Ectodermal cell (in vitro differentiated cells): ENCODE results near the gene JADE1.

Experiments used
- H3K27ac ChIP-seq: 2 replicates; pipeline ENCODE4 v1.7.0; 2013; ENCODE audit warnings: mild to moderate bottlenecking, low read depth, low read length; ENCODE audit not compliant: insufficient read depth, poor library complexity, severe bottlenecking
- H3K27me3 ChIP-seq: 2 replicates; pipeline ENCODE4 v1.7.0; 2013; ENCODE audit warnings: mild to moderate bottlenecking, low read length; ENCODE audit not compliant: insufficient read depth, control insufficient read depth, poor library complexity, severe bottlenecking
- H3K36me3 ChIP-seq: one replicate; pipeline ENCODE4 v1.7.0; 2013; ENCODE audit warnings: low read length; ENCODE audit not compliant: control insufficient read depth, insufficient read depth
- H3K4me1 ChIP-seq: one replicate; pipeline ENCODE4 v1.7.0; 2013; ENCODE audit warnings: low read length; ENCODE audit not compliant: control insufficient read depth, insufficient read depth
- H3K4me3 ChIP-seq: 2 replicates; pipeline ENCODE4 v1.7.0; 2013; ENCODE audit warnings: low read depth, low read length, control low read depth; ENCODE audit not compliant: insufficient read depth
- H3K9me3 ChIP-seq: 2 replicates; pipeline ENCODE4 v1.7.0; 2013; ENCODE audit warnings: mild to moderate bottlenecking, low read length, moderate library complexity; ENCODE audit not compliant: control insufficient read depth
- WGBS, 2 experiments: methylation state at CpG; one replicate each; pipeline ENCODE4 v1.1.7; 2013; ENCODE audit warnings: missing lambda C conversion rate in 2 of 2; 5-methylcytosine and 5-hydroxymethylcytosine counted together

Gene JADE1

GRCh38 chr4:128810871-128811570 lies 1.5 kb downstream of the JADE1 start:
- H3K9me3 ChIP-seq: no peaks in the 10 kb centered on the region
- 0 to 1% methylated on average over 50 of the region's 50 CpGs for WGBS, 2 experiments
- H3K4me3 ChIP-seq: peak overlapping the region; percentile 72
- no peaks in the 10 kb centered on the region for H3K27me3 ChIP-seq
- H3K36me3 ChIP-seq: no peaks in the 10 kb centered on the region
- H3K4me1 ChIP-seq: no peaks in the 10 kb centered on the region
- peak overlapping the region; percentile 98 for H3K27ac ChIP-seq

- Histone ChIP-seq H3K9me3 (no peaks in the 10 kb centered on the region), H3K4me1 (no peaks in the 10 kb centered on the region), H3K27ac (peak overlapping the region; percentile 98), H3K27me3 (no peaks in the 10 kb centered on the region), H3K36me3 (no peaks in the 10 kb centered on the region), H3K4me3 (peak overlapping the region; percentile 72)
- 0% methylated on average over 122 to 123 of the region's 123 CpGs for WGBS, 2 experiments
Measured at GRCh38 chr4:128811571-128812441, 2.3 kb downstream of the JADE1 start.

GRCh38 chr4:128812442-128813235 lies 3.1 kb downstream of the JADE1 start:
- Histone ChIP-seq H3K4me1 (no peaks in the 10 kb centered on the region), H3K36me3 (no peaks in the 10 kb centered on the region), H3K9me3 (no peaks in the 10 kb centered on the region), H3K4me3 (peak overlapping the region; percentile 72), H3K27me3 (no peaks in the 10 kb centered on the region), H3K27ac (peak overlapping the region; percentile 98)
- WGBS, 2 experiments: 0 to 1% methylated on average over 32 to 33 of the region's 33 CpGs

GRCh38 chr4:128813965-128814364 lies 4.5 kb downstream of the JADE1 start:
- Histone ChIP-seq H3K27ac (no peak overlapping the region), H3K36me3 (no peaks in the 10 kb centered on the region), H3K4me3 (no peak overlapping the region), H3K9me3 (no peaks in the 10 kb centered on the region), H3K27me3 (no peaks in the 10 kb centered on the region), H3K4me1 (peaks cover 4% of the 10 kb centered on the region)
- 94 to 96% methylated on average over 5 of the region's 5 CpGs for WGBS, 2 experiments

- Histone ChIP-seq H3K27ac (no peak overlapping the region), H3K4me3 (no peak overlapping the region), H3K4me1 (peaks cover 15% of the 10 kb centered on the region), H3K9me3 (no peaks in the 10 kb centered on the region), H3K36me3 (no peaks in the 10 kb centered on the region), H3K27me3 (no peaks in the 10 kb centered on the region)
- 97% methylated on average over 4 of the region's 4 CpGs for WGBS, 2 experiments
Measured at GRCh38 chr4:128818442-128818841, 8.9 kb downstream of the JADE1 start.

- H3K4me1 ChIP-seq: peaks cover 15% of the 10 kb centered on the region
Measured at GRCh38 chr4:128819082-128819742, 9.7 kb downstream of the JADE1 start.

GRCh38 chr4:128820671-128821070 lies 11.2 kb downstream of the JADE1 start:
- Histone ChIP-seq H3K9me3 (no peaks in the 10 kb centered on the region), H3K27me3 (no peaks in the 10 kb centered on the region), H3K27ac (no peak overlapping the region), H3K36me3 (no peaks in the 10 kb centered on the region), H3K4me3 (no peak overlapping the region), H3K4me1 (peaks cover 15% of the 10 kb centered on the region)
- 94% methylated on average over 3 of the region's 3 CpGs for WGBS, 2 experiments

More at GRCh38 chr4:128819082-128819742, 9.7 kb downstream of the JADE1 start:
- WGBS, 2 experiments: 94 to 95% methylated on average over 6 of the region's 6 CpGs
- Histone ChIP-seq H3K9me3 (no peaks in the 10 kb centered on the region), H3K36me3 (no peaks in the 10 kb centered on the region), H3K4me3 (no peak overlapping the region), H3K27ac (no peak overlapping the region), H3K27me3 (no peaks in the 10 kb centered on the region)

- H3K4me1 ChIP-seq: peaks cover 19% of the 10 kb centered on the region
- H3K36me3 ChIP-seq: no peaks in the 10 kb centered on the region
- H3K27me3 ChIP-seq: no peaks in the 10 kb centered on the region
- 95 to 97% methylated on average over 2 of the region's 2 CpGs for WGBS, 2 experiments
- H3K27ac ChIP-seq: no peak overlapping the region
- H3K4me3 ChIP-seq: no peak overlapping the region
- H3K9me3 ChIP-seq: no peaks in the 10 kb centered on the region
Measured at GRCh38 chr4:128821151-128821550, 11.7 kb downstream of the JADE1 start.

GRCh38 chr4:128823025-128823661 lies 13.6 kb downstream of the JADE1 start:
- H3K4me3 ChIP-seq: no peak overlapping the region
- WGBS, 2 experiments: 92 to 100% methylated on average over 1 of the region's 1 CpG
- H3K4me1 ChIP-seq: peaks cover 30% of the 10 kb centered on the region
- no peaks in the 10 kb centered on the region for H3K9me3 ChIP-seq
- no peaks in the 10 kb centered on the region for H3K36me3 ChIP-seq
- H3K27me3 ChIP-seq: no peaks in the 10 kb centered on the region
- H3K27ac ChIP-seq: no peak overlapping the region
